ENCODE data around the gene NHERF1. TPM values are rescaled to one million over a fixed set of nuclear protein-coding genes. Genes with fewer than 3 reads are reported as not detected.

NHERF1 gene
- total and polyA plus RNA-seq, 2 donors (not counting 1 experiment from before 2014, with no cell fraction given): 56.2 to 81.8 TPM

GRCh38 chr17:74744714-74745547, 3.5 kb upstream of the NHERF1 start:
- H3K79me2 ChIP-seq (ENCODE audit: control insufficient read depth, insufficient read depth, low read length): peaks cover 45% of the 10 kb centered on the region
- ATAC-seq (ENCODE audit: low read depth): peak; percentile 11
- H2AFZ ChIP-seq (ENCODE audit: insufficient read depth, low read depth, low read length, poor library complexity, severe bottlenecking): peak overlapping the region; percentile 23
- DNase-seq: peak; percentile 84
- H3K27me3 Mint-ChIP-seq: no peaks in the 10 kb centered on the region
- H3K4me1 ChIP-seq (ENCODE audit: control insufficient read depth in 2 of 2, insufficient read depth in 2 of 2, low read length in 2 of 2): peaks cover 64 to 75% of the 10 kb centered on the region in 2 donors
- CTCF ChIA-PET: interaction anchor here (0.9 to 4.5 kb wide), 27 partner anchors 8 to 267 kb away, joined by 3 to 65 read pairs (median 8); partner anchors contain the start of genes GRIN2C, MRPL58, NAT9 and RAB37
- H3K9me3 Mint-ChIP-seq (ENCODE audit: insufficient read depth): no peaks in the 10 kb centered on the region
- no peaks in the 10 kb centered on the region for H3K27me3 ChIP-seq (replicated peaks in 1 of 4; ENCODE audit: control extremely low read depth in 1 of 4, control insufficient read depth in 3 of 4, insufficient read depth in 4 of 4, low read length in 3 of 4)
- H3K4me3 ChIP-seq (ENCODE audit: control extremely low read depth in 1 of 5, extremely low read depth in 1 of 5, insufficient read depth in 1 of 5, low read depth in 2 of 5, low read length in 4 of 5): no peak overlapping the region
- intact Hi-C loops (cut with micrococcal nuclease): loop anchor here (1.0 kb wide), 3 partner anchors 14 to 120 kb away; no protein-coding TSS in a partner anchor
- H3K4me1 Mint-ChIP-seq: peaks cover 57% of the 10 kb centered on the region
- peak overlapping the region; percentile 70 for H3K27ac Mint-ChIP-seq
- peaks cover 15% of the 10 kb centered on the region for H4K20me1 ChIP-seq (ENCODE audit: control insufficient read depth, insufficient read depth, low read length, poor library complexity, severe bottlenecking)
- H3K9me3 ChIP-seq (ENCODE audit: control extremely low read depth in 1 of 3, control insufficient read depth in 2 of 3, insufficient read depth in 1 of 3, low read length in 2 of 3): no peaks in the 10 kb centered on the region
- POLR2A ChIA-PET: interaction anchor here (0.6 to 3.7 kb wide), 5 partner anchors 8 to 125 kb away, joined by 5 to 43 read pairs (median 5); partner anchors contain the start of gene RAB37
- H3K4me3 Mint-ChIP-seq: peak overlapping the region; percentile 24
- H3K4me2 ChIP-seq (replicated peaks; ENCODE audit: low read depth, low read length, poor library complexity, severe bottlenecking): peak overlapping the region; percentile 80
- H3K9ac ChIP-seq (ENCODE audit: low read length): no peak overlapping the region
- no peak overlapping the region for H3K27ac ChIP-seq (ENCODE audit: low read length in 2 of 2)
- 55% methylated on average over 20 of the region's 24 CpGs for WGBS (ENCODE audit: insufficient coverage)
- TF ChIP-seq EZH2 (IDR thresholded peaks at IDR 0.05; ENCODE audit: borderline replicate concordance, insufficient read depth, low read depth, low read length, poor library complexity, severe bottlenecking) (no peak), CTCF (IDR thresholded peaks at IDR 0.05) (peak; percentile 99)
- no peaks in the 10 kb centered on the region for H3K36me3 ChIP-seq (replicated peaks in 1 of 2; ENCODE audit: control extremely low read depth in 1 of 2, control insufficient read depth in 1 of 2, extremely low read depth in 1 of 2, insufficient read depth in 2 of 2, low read length in 1 of 2)
